ENCODE results near the gene NDRG2.

NDRG2 gene

DNA sequence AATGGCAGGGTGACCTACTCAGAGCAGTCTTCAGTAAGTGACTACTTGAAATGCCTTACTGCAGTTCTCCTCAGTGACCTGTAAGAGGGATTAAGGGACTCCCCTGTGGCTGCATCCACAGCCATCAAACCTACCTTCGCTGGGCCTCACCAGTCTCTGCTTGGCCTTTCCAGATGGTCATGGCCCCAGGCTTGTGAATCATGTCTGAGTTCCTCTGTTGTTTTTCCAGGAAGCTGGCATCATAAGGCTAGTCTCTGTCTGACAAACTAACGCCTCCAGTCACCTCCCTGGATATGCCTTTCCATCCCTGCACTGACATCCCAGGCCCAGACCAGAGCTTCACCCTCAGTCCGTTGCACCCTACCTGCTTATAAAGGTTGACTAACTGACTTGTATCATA, 55.5 kb downstream of the NDRG2 start:
- no peak for DNase-seq (ENCODE audit: low spot score)
